PC-3 (cell line): ENCODE results near the gene CRTC3. TPM values are rescaled to one million over a fixed set of nuclear protein-coding genes. Genes with fewer than 3 reads are reported as not detected.
"Not testable (repeated sequence)": the region's sequence is repeated elsewhere in the genome, so short reads cannot be mapped to it uniquely, and the experiment has no call there.

ENCODE experiments used
- ATAC-seq: fragments of 200-7000 bp; cut with Tn5 transposase; 2 replicates; pipeline ENCODE4 v1.9.1; 2020; ENCODE audit warnings: mild to moderate bottlenecking, moderate library complexity
- BruUV-seq: library from RNA; stranded (reverse); fragments of 400-500 nt; replicated peaks from 2 replicates; lab custom pipeline; 2021; lab: Mats Ljungman, UMichigan
- CTCF ChIA-PET: fragments of 300-600 bp; sonication (Branson Sonifier 250); formaldehyde crosslinking; loops from one replicate; lab custom pipeline; 2022; ENCODE audit warnings: antibody characterized with exemption; lab: Charles Lee
- POLR2A ChIA-PET: fragments of 300-600 bp; sonication (Branson Sonifier 250); formaldehyde crosslinking; loops from one replicate; lab custom pipeline; 2022; ENCODE audit warnings: antibody characterized with exemption; ENCODE audit not compliant: unreplicated experiment; lab: Charles Lee
- DNase-seq: peaks from one replicate; pipeline ENCODE4 v3.0.0-alpha.2; 2015
- H2AFZ ChIP-seq: fragments of 300-600 bp; sonication (generic); 2 replicates; pipeline ENCODE4 v1.6.0; 2016; ENCODE audit warnings: antibody characterized with exemption, low read length
- H3F3A ChIP-seq: fragments of 300-600 bp; sonication (generic); one replicate; pipeline ENCODE4 v1.6.0; 2017; ENCODE audit warnings: antibody characterized with exemption, low read length, control low read depth, mild to moderate bottlenecking; ENCODE audit not compliant: unreplicated experiment
- H3K27ac ChIP-seq: fragments of 300-600 bp; sonication (generic); 2 replicates; pipeline ENCODE4 v1.5.1; 2016; ENCODE audit warnings: mild to moderate bottlenecking, low read length
- H3K27me3 ChIP-seq: fragments of 300-600 bp; sonication (generic); 2 replicates; pipeline ENCODE4 v1.6.1; 2016; ENCODE audit warnings: low read length, mixed read lengths
- H3K36me3 ChIP-seq: fragments of 300-600 bp; sonication (generic); 2 replicates; pipeline ENCODE4 v1.6.1; 2016; ENCODE audit warnings: low read depth, mixed run types, low read length, mixed read lengths
- H3K4me1 ChIP-seq: fragments of 300-600 bp; sonication (generic); 2 replicates; pipeline ENCODE4 v1.5.1; 2016; ENCODE audit warnings: low read length; ENCODE audit not compliant: insufficient read depth
- H3K4me2 ChIP-seq: fragments of 300-600 bp; sonication (generic); 2 replicates; pipeline ENCODE4 v1.6.0; 2016; ENCODE audit warnings: low read length
- H3K4me3 ChIP-seq: fragments of 300-600 bp; sonication (generic); 2 replicates; pipeline ENCODE4 v1.5.1; 2016; ENCODE audit warnings: mild to moderate bottlenecking, low read length, mixed read lengths
- H3K79me2 ChIP-seq: fragments of 300-600 bp; sonication (generic); 2 replicates; pipeline ENCODE4 v1.6.1; 2017; ENCODE audit warnings: low read length, mixed read lengths
- H3K9ac ChIP-seq: fragments of 300-600 bp; sonication (generic); 2 replicates; pipeline ENCODE4 v1.6.0; 2016; ENCODE audit warnings: mild to moderate bottlenecking, low read length
- H3K9me2 ChIP-seq: fragments of 300-600 bp; sonication (generic); replicated peaks from 2 replicates; pipeline ENCODE4 v1.6.1; 2016; ENCODE audit warnings: mixed run types, low read length, mixed read lengths
- H3K9me3 ChIP-seq: fragments of 300-600 bp; sonication (generic); 2 replicates; pipeline ENCODE4 v1.6.1; 2016; ENCODE audit warnings: low read length, mixed read lengths
- H4K20me1 ChIP-seq: fragments of 300-600 bp; sonication (generic); 2 replicates; pipeline ENCODE4 v1.6.1; 2016; ENCODE audit warnings: low read length, mixed read lengths
- EZH2 ChIP-seq: fragments of 300-600 bp; sonication (generic); IDR thresholded peaks from one replicate; pipeline ENCODE4 v1.6.1; 2017; ENCODE audit warnings: antibody characterized with exemption, mild to moderate bottlenecking, low read length; ENCODE audit not compliant: unreplicated experiment
- EZH2phosphoT487 ChIP-seq: fragments of 300-600 bp; sonication (generic); IDR thresholded peaks from 2 replicates; pipeline ENCODE4 v1.6.1; 2018; ENCODE audit warnings: mild to moderate bottlenecking, antibody characterized with exemption, low read length, borderline replicate concordance
- intact Hi-C: fragments of 100-400 bp; cut with micrococcal nuclease; formaldehyde crosslinking; loops from 2 replicates; pipeline ENCODE4 v1.9.0; 2023
- total RNA-seq: library from RNA; depleted of rRNA; stranded (reverse); fragments of >200 nt; gene quantifications from 2 replicates; pipeline ENCODE4 v1.2.3, GENCODE V29; 2014
- TF ChIP-seq, protein P1 (sequence below): fragments of 300-600 bp; sonication (generic); conservative IDR thresholded peaks from 2 replicates; pipeline ENCODE4 v1.5.1; 2017; ENCODE audit warnings: antibody characterized with exemption, low read depth, mild to moderate bottlenecking, low read length

The CRTC3 gene
- total RNA-seq, 1 experiment from 2014 or later = 12.4 TPM

DNA sequence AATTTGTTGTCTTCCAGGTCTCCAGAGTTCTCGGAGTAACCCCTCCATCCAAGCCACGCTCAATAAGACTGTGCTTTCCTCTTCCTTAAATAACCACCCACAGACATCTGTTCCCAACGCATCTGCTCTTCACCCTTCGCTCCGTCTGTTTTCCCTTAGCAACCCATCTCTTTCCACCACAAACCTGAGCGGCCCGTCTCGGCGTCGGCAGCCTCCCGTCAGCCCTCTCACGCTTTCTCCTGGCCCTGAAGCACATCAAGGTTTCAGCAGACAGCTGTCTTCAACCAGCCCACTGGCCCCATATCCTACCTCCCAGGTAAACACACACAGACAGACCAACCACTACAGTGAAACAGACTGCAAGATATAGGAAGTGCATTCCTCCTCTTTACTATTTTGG lies 99.5 kb downstream of the CRTC3 start:
- Histone ChIP-seq H3K9me3 (no peaks in the 10 kb centered on the region), H3F3A (no peaks in the 10 kb centered on the region), H3K4me3 (no peak overlapping the region), H3K36me3 (peaks cover 11% of the 10 kb centered on the region), H3K27ac (no peak overlapping the region), H3K27me3 (no peaks in the 10 kb centered on the region), H3K79me2 (no peaks in the 10 kb centered on the region), H2AFZ (no peak overlapping the region), H3K4me1 (no peaks in the 10 kb centered on the region), H4K20me1 (no peaks in the 10 kb centered on the region), H3K9ac (no peak overlapping the region), H3K9me2 (no peaks in the 10 kb centered on the region), H3K4me2 (no peak overlapping the region)
- no TSS peak for BruUV-seq
- ATAC-seq = no peak
- TF ChIP-seq, protein P1, sequence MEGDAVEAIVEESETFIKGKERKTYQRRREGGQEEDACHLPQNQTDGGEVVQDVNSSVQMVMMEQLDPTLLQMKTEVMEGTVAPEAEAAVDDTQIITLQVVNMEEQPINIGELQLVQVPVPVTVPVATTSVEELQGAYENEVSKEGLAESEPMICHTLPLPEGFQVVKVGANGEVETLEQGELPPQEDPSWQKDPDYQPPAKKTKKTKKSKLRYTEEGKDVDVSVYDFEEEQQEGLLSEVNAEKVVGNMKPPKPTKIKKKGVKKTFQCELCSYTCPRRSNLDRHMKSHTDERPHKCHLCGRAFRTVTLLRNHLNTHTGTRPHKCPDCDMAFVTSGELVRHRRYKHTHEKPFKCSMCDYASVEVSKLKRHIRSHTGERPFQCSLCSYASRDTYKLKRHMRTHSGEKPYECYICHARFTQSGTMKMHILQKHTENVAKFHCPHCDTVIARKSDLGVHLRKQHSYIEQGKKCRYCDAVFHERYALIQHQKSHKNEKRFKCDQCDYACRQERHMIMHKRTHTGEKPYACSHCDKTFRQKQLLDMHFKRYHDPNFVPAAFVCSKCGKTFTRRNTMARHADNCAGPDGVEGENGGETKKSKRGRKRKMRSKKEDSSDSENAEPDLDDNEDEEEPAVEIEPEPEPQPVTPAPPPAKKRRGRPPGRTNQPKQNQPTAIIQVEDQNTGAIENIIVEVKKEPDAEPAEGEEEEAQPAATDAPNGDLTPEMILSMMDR = no peak
- TF ChIP-seq EZH2phosphoT487 (no peak), EZH2 (no peak)
- ChIA-PET POLR2A (no interaction called here), CTCF (no interaction called here)
- no peak for DNase-seq
- intact Hi-C loops = no loop called here

DNA sequence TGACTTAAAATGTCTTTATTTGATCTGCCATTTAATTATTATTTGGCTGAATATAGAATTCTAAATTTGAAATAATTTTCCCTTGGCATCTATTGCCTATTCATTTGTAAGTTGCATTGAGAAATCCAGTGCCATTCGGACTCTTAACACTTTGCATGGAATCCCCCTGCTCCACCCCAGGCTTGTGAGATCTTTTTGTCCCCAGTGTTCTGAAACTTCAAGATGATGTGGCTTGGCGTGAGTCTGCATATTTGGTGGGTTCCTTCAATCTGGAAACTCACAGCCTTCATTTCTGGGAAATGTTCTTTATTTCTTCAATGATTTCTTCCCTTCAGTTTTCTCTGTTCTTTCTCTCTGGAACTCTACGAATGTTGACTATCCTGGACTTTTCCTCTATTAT lies 103.6 kb downstream of the CRTC3 start:
- no peaks in the 10 kb centered on the region for H3K27me3 ChIP-seq
- no peak overlapping the region for H3K4me3 ChIP-seq
- peaks cover 6% of the 10 kb centered on the region for H3K36me3 ChIP-seq
- BruUV-seq = no TSS peak
- no peak overlapping the region for H2AFZ ChIP-seq
- ATAC-seq (no peak), DNase-seq (no peak)
- no peaks in the 10 kb centered on the region for H3F3A ChIP-seq
- CTCF ChIA-PET = no interaction called here
- no peaks in the 10 kb centered on the region for H4K20me1 ChIP-seq
- H3K27ac ChIP-seq = no peak overlapping the region
- no peaks in the 10 kb centered on the region for H3K9me3 ChIP-seq
- H3K4me2 ChIP-seq = no peak overlapping the region
- POLR2A ChIA-PET = no interaction called here
- H3K9ac ChIP-seq = no peak overlapping the region
- intact Hi-C loops = no loop called here
- H3K9me2 ChIP-seq = no peaks in the 10 kb centered on the region
- H3K4me1 ChIP-seq = no peaks in the 10 kb centered on the region
- no peaks in the 10 kb centered on the region for H3K79me2 ChIP-seq
- TF ChIP-seq EZH2phosphoT487 (no peak), EZH2 (no peak)
- TF ChIP-seq, protein P1 = no peak

DNA sequence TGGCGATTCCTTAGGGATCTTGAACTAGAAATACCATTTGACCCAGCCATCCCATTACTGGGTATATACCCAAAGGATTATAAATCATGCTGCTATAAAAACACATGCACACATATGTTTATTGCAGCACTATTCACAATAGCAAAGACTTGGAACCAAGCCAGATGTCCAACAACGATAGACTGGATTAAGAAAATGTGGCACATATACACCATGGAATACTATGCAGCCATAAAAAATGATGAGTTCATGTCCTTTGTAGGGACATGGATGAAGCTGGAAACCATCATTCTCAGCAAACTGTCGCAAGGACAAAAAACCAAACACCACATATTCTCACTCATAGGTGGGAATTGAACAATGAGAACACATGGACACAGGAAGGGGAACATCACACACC lies 107.3 kb downstream of the CRTC3 start:
- H3K27ac ChIP-seq, H3F3A ChIP-seq, H3K4me1 ChIP-seq, H3K9me3 ChIP-seq, H3K79me2 ChIP-seq, H4K20me1 ChIP-seq, BruUV-seq, CTCF ChIA-PET, H3K9me2 ChIP-seq, H3K4me2 ChIP-seq, H2AFZ ChIP-seq, H3K9ac ChIP-seq, H3K4me3 ChIP-seq, POLR2A ChIA-PET, intact Hi-C loops, DNase-seq, H3K36me3 ChIP-seq, H3K27me3 ChIP-seq, ATAC-seq: not testable (repeated sequence)
